ENCODE data around the gene VCL. TPM values are rescaled to one million over a fixed set of nuclear protein-coding genes. Genes with fewer than 3 reads are reported as not detected.

Gene VCL
- total and polyA plus RNA-seq, 9 of the 15 experiments (the other 6 are each of a cell fraction or from before 2014, with no cell fraction given), result 29.8 to 186 (median 76.4) TPM

- TF ChIP-seq ZNF584 (CRISPR knock-in tag; IDR thresholded peaks at IDR 0.05; ENCODE audit: low read depth) (no peak), UBTF (IDR thresholded peaks at IDR 0.05; ENCODE audit: borderline replicate concordance in 1 of 2, low read depth in 2 of 2, low read length in 2 of 2) (0 out of 4 replicates have a peak, but pooled peaks of 1 of the 2 experiments have one; percentile 38), ATF2 (CRISPR knock-in tag; IDR thresholded peaks at IDR 0.05) (no peak), CHCHD3 (CRISPR knock-in tag; IDR thresholded peaks at IDR 0.05) (no peak), SRF (CRISPR knock-in tag; IDR thresholded peaks at IDR 0.05) (peak; percentile 80 to 94), SRSF7 (optimal IDR thresholded peaks at IDR 0.05; ENCODE audit: low read depth, low read length) (no peak), CBX8 (IDR thresholded peaks at IDR 0.05; ENCODE audit: borderline replicate concordance, extremely low read depth, low read depth, low read length, poor library complexity, severe bottlenecking) (no peak), HNRNPLL (IDR thresholded peaks at IDR 0.05; ENCODE audit: low read depth, low read length, poor library complexity, severe bottlenecking) (no peak), ZNF778 (CRISPR knock-in tag; IDR thresholded peaks at IDR 0.05) (no peak), ZBTB49 (CRISPR knock-in tag; IDR thresholded peaks at IDR 0.05; ENCODE audit: borderline replicate concordance) (no peak), ZNF57 (CRISPR knock-in tag; IDR thresholded peaks at IDR 0.05) (no peak), USF2 (CRISPR knock-in tag; IDR thresholded peaks at IDR 0.05) (no peak), GTF2F1 (IDR thresholded peaks at IDR 0.05; ENCODE audit: low read depth, low read length) (no peak), HMG20A (CRISPR knock-in tag; conservative IDR thresholded peaks at IDR 0.05) (no peak), SIX5 (IDR thresholded peaks at IDR 0.05; ENCODE audit: borderline replicate concordance in 1 of 2, insufficient read depth in 1 of 2, low read depth in 1 of 2, low read length in 2 of 2) (no peak), ZFX (CRISPR knock-in tag; IDR thresholded peaks at IDR 0.05) (no peak), LARP7 (IDR thresholded peaks at IDR 0.05) (no peak), ZNF24 (IDR thresholded peaks at IDR 0.05) (no peak), TEAD2 (tag; IDR thresholded peaks at IDR 0.05) (no peak), MTA2 (IDR thresholded peaks at IDR 0.05; ENCODE audit: low read depth) (no peak)
These were observed 31.8 kb upstream of the VCL start (continued) for GRCh38 chr10:73965890-73966768.

Measured in K562 (cell line).